Measurements from ENCODE around the gene ALDH3A2. TPM values are rescaled to one million over a fixed set of nuclear protein-coding genes. Genes with fewer than 3 reads are reported as not detected.

The ALDH3A2 gene
- total RNA-seq (2021; ENCODE audit: unreplicated experiment) = 44.4 TPM
- 46.4 TPM for polyA plus RNA-seq (2012; ENCODE audit: insufficient read length)
- Bru-seq, nascent RNA = percentile 71 among the genes with signal in this experiment
- percentile 71 among the genes with signal in this experiment for BruChase-seq, experiment 1, labeled RNA remaining after a 2-hour chase
- BruChase-seq, experiment 2, labeled RNA remaining after a 6-hour chase = percentile 82 among the genes with signal in this experiment
- long read RNA-seq, transcript ALDH3A2-202 (11 exons, 3,828 nt) = minor isoform, 6 of 110 reads
- long read RNA-seq, transcript ALDH3A2-201 (10 exons, 3,928 nt) = major isoform, 70 of 110 reads
- long read RNA-seq, transcript ALDH3A2-210 (1 exons, 3,512 nt) = minor isoform, 20 of 110 reads
- long read RNA-seq, partial matches to known transcripts = 6 of 110 reads
- long read RNA-seq, other reads (novel, unspliced or antisense) = 6 of 110 reads

GRCh38 chr17:19648475-19649273, at the start of gene ALDH3A2:
TSS of gene ALDH3A2 (plus strand) at chr17:19648751. CDS start at chr17:19648972, 221 bp downstream.
- TF ChIP-seq TCF7L2 (IDR thresholded peaks at IDR 0.05; ENCODE audit: low read depth, low read length) (no peak), REST (IDR thresholded peaks at IDR 0.05; ENCODE audit: insufficient read depth in 1 of 2, low read depth in 2 of 2, low read length in 1 of 2) (no peak), POLR2AphosphoS5 (IDR thresholded peaks at IDR 0.05; ENCODE audit: low read depth, low read length) (peak; percentile 85), SIN3A (IDR thresholded peaks at IDR 0.05; ENCODE audit: borderline replicate concordance, insufficient read depth, low read depth, low read length) (0 out of 2 replicates have a peak, but pooled peaks have one; percentile 32)
- TF ChIP-seq, protein P1, sequence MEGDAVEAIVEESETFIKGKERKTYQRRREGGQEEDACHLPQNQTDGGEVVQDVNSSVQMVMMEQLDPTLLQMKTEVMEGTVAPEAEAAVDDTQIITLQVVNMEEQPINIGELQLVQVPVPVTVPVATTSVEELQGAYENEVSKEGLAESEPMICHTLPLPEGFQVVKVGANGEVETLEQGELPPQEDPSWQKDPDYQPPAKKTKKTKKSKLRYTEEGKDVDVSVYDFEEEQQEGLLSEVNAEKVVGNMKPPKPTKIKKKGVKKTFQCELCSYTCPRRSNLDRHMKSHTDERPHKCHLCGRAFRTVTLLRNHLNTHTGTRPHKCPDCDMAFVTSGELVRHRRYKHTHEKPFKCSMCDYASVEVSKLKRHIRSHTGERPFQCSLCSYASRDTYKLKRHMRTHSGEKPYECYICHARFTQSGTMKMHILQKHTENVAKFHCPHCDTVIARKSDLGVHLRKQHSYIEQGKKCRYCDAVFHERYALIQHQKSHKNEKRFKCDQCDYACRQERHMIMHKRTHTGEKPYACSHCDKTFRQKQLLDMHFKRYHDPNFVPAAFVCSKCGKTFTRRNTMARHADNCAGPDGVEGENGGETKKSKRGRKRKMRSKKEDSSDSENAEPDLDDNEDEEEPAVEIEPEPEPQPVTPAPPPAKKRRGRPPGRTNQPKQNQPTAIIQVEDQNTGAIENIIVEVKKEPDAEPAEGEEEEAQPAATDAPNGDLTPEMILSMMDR (IDR thresholded peaks at IDR 0.05) = peak; percentile 35
- BruUV-seq (replicated peaks) = no TSS peak
- Histone ChIP-seq H3K9me3 (ENCODE audit: control insufficient read depth, insufficient read depth, low read depth, low read length) (no peaks in the 10 kb centered on the region), H3K27ac (ENCODE audit: low read length) (peak within 1 kb of the TSS; percentile 89), H3K27me3 (ENCODE audit: control insufficient read depth, insufficient read depth, low read length) (no peaks in the 10 kb centered on the region), H3K4me1 (ENCODE audit: control insufficient read depth, insufficient read depth, low read length) (peaks cover 41% of the 10 kb centered on the region), H3K4me3 (ENCODE audit: low read depth in 2 of 2, low read length in 2 of 2) (peak within 1 kb of the TSS; percentile 73 to 75), H3K36me3 (ENCODE audit: control insufficient read depth, insufficient read depth, low read length) (peaks cover 2% of the 10 kb centered on the region; the same call in 1 of the 2 replicates)
- no peak for DNase-seq (ENCODE audit: low read depth, low spot score)
- in situ Hi-C loops (cut with HindIII; ENCODE audit: low pct_unique_long_range_greater_than_20kb, low sequenced_read_pairs) (no loop called here), intact Hi-C loops (cut with micrococcal nuclease; ENCODE audit: unreplicated experiment) (loop anchor here (10.0 kb wide), 1 partner anchor 134 kb away; no protein-coding TSS in a partner anchor)
- ATAC-seq = peak; percentile 94
- CTCF ChIA-PET = interaction anchor here (1.0 to 1.3 kb wide), 2 partner anchors 116 to 118 kb away, joined by 3 to 4 read pairs; no protein-coding TSS in a partner anchor
- POLR2A ChIA-PET = interaction anchor here (0.7 kb wide), 1 partner anchor 271 kb away, joined by 3 read pairs; no protein-coding TSS in a partner anchor

GRCh38 chr17:19610311-19610710, 38.2 kb upstream of the ALDH3A2 start:
- DNase-seq (ENCODE audit: low read depth, low spot score) (no peak), ATAC-seq (no peak)
- no TSS peak for BruUV-seq (replicated peaks)
- Histone ChIP-seq H3K36me3 (ENCODE audit: control insufficient read depth, insufficient read depth, low read length) (no peaks in the 10 kb centered on the region), H3K4me3 (ENCODE audit: low read depth in 2 of 2, low read length in 2 of 2) (no peak overlapping the region), H3K9me3 (ENCODE audit: control insufficient read depth, insufficient read depth, low read depth, low read length) (no peaks in the 10 kb centered on the region), H3K27me3 (ENCODE audit: control insufficient read depth, insufficient read depth, low read length) (no peaks in the 10 kb centered on the region), H3K27ac (ENCODE audit: low read length) (no peak overlapping the region), H3K4me1 (ENCODE audit: control insufficient read depth, insufficient read depth, low read length) (no peaks in the 10 kb centered on the region)
- CTCF ChIA-PET = no interaction called here
- intact Hi-C loops (cut with micrococcal nuclease; ENCODE audit: unreplicated experiment) (no loop called here), in situ Hi-C loops (cut with HindIII; ENCODE audit: low pct_unique_long_range_greater_than_20kb, low sequenced_read_pairs) (no loop called here)
- POLR2A ChIA-PET = no interaction called here
- TF ChIP-seq SIN3A (IDR thresholded peaks at IDR 0.05; ENCODE audit: borderline replicate concordance, insufficient read depth, low read depth, low read length) (no peak), POLR2AphosphoS5 (IDR thresholded peaks at IDR 0.05; ENCODE audit: low read depth, low read length) (no peak), REST (IDR thresholded peaks at IDR 0.05; ENCODE audit: insufficient read depth in 1 of 2, low read depth in 2 of 2, low read length in 1 of 2) (no peak), TCF7L2 (IDR thresholded peaks at IDR 0.05; ENCODE audit: low read depth, low read length) (no peak)
- TF ChIP-seq, protein P1 (IDR thresholded peaks at IDR 0.05) = no peak
